IPS-18a (cell line): ENCODE results near the gene TGFB2.

ENCODE experiments used
- H3K27ac ChIP-seq: one replicate; pipeline ENCODE4 v1.5.1; 2013; ENCODE audit warnings: low read length
- H3K27me3 ChIP-seq: one replicate; pipeline ENCODE4 v1.6.1; 2013; ENCODE audit warnings: mild to moderate bottlenecking, low read length; ENCODE audit not compliant: control insufficient read depth, insufficient read depth
- H3K36me3 ChIP-seq: one replicate; pipeline ENCODE4 v1.6.1; 2013; ENCODE audit warnings: low read depth, low read length; ENCODE audit not compliant: control insufficient read depth
- H3K4me1 ChIP-seq: one replicate; pipeline ENCODE4 v1.6.1; 2013; ENCODE audit warnings: low read depth, low read length; ENCODE audit not compliant: control insufficient read depth
- H3K4me3 ChIP-seq: one replicate; pipeline ENCODE4 v1.5.1; 2013; ENCODE audit warnings: low read length
- H3K9ac ChIP-seq: one replicate; pipeline ENCODE4 v1.6.1; 2013; ENCODE audit warnings: mild to moderate bottlenecking, low read length, moderate library complexity
- H3K9me3 ChIP-seq: one replicate; pipeline ENCODE4 v1.6.1; 2013; ENCODE audit warnings: low read depth, low read length; ENCODE audit not compliant: control insufficient read depth

The TGFB2 gene

DNA sequence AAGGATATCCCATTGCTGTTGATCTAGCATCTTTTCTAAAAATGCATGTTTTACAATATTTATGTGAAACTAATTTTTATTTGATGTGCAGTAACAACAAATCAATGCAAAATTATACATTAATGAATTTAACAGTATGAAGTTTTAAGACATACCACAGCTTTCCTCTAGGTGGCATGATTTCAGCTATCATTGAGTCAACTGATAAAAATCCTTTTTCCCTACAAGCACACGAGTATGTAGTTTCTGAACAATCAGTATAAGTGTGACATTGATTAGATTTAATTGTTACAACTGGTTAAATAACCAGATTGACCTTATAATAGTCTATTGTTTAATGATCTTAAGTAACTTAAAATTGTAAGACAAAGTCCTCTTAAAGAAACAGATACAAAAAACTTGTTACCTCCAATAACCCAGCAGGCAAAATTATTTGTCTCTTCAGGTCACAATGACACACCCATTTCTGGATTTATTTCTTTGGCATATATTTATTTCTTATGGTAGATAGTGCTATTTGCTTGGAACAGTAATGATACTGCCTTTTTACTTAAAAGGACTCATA, 5.8 kb upstream of the TGFB2 start:
- Histone ChIP-seq H3K9ac (no peak overlapping the region), H3K36me3 (peaks cover 4% of the 10 kb centered on the region), H3K4me1 (peaks cover 10% of the 10 kb centered on the region), H3K27me3 (peaks cover 12% of the 10 kb centered on the region), H3K27ac (no peak overlapping the region), H3K4me3 (no peak overlapping the region), H3K9me3 (no peaks in the 10 kb centered on the region)

DNA sequence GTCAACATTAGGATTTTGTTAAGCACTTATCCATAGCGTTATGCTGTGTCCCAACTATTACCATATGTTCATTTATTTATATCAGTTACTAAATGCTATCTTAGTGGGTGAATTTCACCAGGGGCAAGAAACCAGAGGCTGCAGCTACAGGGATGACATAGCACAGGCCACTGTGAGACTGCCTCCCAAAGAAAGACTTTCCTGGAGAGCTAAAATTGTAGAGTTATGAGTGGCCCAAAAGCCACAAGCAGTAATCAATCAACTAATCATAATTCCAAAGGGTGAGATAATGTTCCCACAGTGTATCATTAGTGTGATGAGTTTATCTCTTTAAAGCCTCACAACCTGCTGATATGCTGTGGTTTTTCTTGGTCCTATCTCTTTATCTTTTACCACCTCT, 3.8 kb upstream of the TGFB2 start:
- Histone ChIP-seq H3K4me3 (no peak overlapping the region), H3K27ac (no peak overlapping the region), H3K9me3 (no peaks in the 10 kb centered on the region)

DNA sequence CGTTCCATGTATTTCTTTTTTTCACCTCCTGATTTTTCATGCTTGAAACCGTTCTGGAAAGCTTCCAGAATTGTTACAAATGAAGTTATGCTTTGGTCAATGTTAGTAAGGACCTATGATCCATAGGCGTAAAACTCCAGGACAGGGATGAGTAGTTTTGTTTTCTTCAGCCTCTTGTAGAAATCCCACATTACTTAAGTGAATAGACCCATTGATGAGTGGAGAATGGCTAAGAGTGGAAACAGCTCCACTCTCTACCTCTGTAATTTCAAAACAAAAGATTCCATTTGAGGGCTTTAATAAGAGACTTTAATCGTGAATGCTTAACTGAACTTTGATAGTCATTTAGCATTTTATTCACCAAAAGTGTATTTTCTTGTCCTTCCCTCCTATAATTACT, 3.0 kb upstream of the TGFB2 start:
- H3K27me3 ChIP-seq = peaks cover 38% of the 10 kb centered on the region
- no peak overlapping the region for H3K4me3 ChIP-seq
- H3K9me3 ChIP-seq = no peaks in the 10 kb centered on the region
- no peaks in the 10 kb centered on the region for H3K36me3 ChIP-seq
- no peak overlapping the region for H3K9ac ChIP-seq
- H3K27ac ChIP-seq = no peak overlapping the region
- peaks cover 10% of the 10 kb centered on the region for H3K4me1 ChIP-seq

More for the DNA sequence above, 3.8 kb upstream of the TGFB2 start:
- Histone ChIP-seq H3K27me3 (peaks cover 30% of the 10 kb centered on the region), H3K9ac (no peak overlapping the region), H3K4me1 (peaks cover 10% of the 10 kb centered on the region), H3K36me3 (no peaks in the 10 kb centered on the region)

DNA sequence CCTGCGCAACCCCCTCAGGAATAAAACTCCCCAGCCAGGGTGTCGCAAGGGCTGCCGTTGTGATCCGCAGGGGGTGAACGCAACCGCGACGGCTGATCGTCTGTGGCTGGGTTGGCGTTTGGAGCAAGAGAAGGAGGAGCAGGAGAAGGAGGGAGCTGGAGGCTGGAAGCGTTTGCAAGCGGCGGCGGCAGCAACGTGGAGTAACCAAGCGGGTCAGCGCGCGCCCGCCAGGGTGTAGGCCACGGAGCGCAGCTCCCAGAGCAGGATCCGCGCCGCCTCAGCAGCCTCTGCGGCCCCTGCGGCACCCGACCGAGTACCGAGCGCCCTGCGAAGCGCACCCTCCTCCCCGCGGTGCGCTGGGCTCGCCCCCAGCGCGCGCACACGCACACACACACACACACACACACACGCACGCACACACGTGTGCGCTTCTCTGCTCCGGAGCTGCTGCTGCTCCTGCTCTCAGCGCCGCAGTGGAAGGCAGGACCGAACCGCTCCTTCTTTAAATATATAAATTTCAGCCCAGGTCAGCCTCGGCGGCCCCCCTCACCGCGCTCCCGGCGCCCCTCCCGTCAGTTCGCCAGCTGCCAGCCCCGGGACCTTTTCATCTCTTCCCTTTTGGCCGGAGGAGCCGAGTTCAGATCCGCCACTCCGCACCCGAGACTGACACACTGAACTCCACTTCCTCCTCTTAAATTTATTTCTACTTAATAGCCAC, 696 bp downstream of the TGFB2 start:
- peak overlapping the region; percentile 78 for H3K4me3 ChIP-seq
- H3K9ac ChIP-seq = peak overlapping the region; percentile 48
- H3K27me3 ChIP-seq = peaks cover 51% of the 10 kb centered on the region
- peaks cover 2% of the 10 kb centered on the region for H3K4me1 ChIP-seq
- no peak overlapping the region for H3K27ac ChIP-seq
- H3K36me3 ChIP-seq = no peaks in the 10 kb centered on the region
- H3K9me3 ChIP-seq = no peaks in the 10 kb centered on the region

DNA sequence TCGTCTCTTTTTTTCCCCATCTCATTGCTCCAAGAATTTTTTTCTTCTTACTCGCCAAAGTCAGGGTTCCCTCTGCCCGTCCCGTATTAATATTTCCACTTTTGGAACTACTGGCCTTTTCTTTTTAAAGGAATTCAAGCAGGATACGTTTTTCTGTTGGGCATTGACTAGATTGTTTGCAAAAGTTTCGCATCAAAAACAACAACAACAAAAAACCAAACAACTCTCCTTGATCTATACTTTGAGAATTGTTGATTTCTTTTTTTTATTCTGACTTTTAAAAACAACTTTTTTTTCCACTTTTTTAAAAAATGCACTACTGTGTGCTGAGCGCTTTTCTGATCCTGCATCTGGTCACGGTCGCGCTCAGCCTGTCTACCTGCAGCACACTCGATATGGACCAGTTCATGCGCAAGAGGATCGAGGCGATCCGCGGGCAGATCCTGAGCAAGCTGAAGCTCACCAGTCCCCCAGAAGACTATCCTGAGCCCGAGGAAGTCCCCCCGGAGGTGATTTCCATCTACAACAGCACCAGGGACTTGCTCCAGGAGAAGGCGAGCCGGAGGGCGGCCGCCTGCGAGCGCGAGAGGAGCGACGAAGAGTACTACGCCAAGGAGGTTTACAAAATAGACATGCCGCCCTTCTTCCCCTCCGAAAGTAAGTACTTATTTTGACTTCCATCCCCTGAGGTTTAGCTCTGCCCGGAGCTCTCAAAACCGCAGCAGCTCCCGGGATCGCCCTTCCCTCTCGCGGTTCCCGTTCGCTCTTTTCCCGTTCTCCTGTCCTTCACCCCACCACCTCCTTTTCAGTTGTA, 1.5 kb downstream of the TGFB2 start:
- Histone ChIP-seq H3K27ac (no peak overlapping the region), H3K9ac (peak overlapping the region; percentile 48), H3K4me1 (peaks cover 2% of the 10 kb centered on the region), H3K4me3 (peak overlapping the region; percentile 78), H3K27me3 (peaks cover 51% of the 10 kb centered on the region), H3K9me3 (no peaks in the 10 kb centered on the region), H3K36me3 (no peaks in the 10 kb centered on the region)

DNA sequence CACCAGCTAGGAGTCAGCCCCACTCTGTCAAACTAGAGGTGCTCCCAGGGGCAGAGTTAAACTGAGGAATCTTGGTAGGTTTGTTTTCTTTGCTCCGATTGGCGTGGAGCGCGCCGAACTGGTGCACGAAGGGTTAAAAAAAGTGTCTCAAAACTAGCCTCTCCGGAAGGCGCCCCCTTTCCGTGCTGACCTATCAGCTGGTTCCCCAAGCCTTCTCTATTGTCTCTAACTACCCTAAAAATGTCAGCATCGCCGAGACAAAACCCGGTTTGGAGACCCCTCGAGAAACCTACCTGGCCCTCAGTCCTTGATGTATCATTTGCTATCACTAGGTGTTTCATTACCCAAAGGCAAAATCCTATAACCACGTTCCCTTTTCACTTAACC, 2.2 kb downstream of the TGFB2 start:
- Histone ChIP-seq H3K27ac (no peak overlapping the region), H3K9ac (peak overlapping the region; percentile 48), H3K36me3 (no peaks in the 10 kb centered on the region), H3K4me3 (peak overlapping the region; percentile 78), H3K9me3 (no peaks in the 10 kb centered on the region), H3K4me1 (peaks cover 2% of the 10 kb centered on the region), H3K27me3 (peaks cover 51% of the 10 kb centered on the region)

DNA sequence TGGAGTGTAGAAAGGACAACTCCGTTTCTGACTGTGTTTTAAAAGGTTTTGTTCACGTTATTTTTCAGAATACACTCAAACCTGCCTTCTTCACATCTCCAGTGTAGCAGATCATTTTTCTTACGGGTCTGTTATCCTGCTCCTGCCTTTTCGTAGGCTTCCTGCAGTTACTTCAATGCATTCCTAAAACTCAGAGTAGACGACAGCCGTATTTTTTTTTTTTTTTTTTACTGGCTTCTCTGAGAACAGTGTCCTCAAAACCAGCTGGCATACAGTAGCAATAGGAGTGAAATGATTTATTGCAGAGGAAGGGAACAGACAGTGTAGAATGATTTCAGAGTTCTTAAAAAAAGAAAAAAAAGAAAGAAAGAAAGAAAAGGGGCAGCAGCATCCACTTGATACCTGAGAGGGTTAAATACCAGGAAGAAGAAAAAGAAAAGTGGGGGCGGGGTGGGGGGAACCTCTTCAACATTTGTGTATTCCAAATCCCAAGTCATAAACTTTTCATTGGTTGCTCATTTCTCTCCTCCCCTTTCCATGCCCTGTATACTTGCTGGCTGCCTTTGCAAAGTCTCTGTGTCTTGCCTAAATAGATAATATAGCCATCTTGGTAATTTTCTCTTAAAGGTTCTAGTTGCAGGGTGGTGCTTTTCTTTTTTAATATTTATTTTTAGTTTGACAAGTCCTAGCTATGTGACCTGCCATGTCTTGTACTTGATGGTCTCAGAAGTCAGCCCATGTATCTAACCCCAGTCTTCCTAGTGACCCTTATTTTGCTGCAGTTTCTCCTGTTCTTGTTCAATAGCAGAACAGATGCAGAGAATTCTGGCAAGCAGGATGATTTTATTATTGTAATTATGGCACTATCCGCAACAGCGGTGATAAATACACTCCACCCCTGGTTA, 2.8 kb downstream of the TGFB2 start:
- Histone ChIP-seq H3K4me1 (peaks cover 2% of the 10 kb centered on the region), H3K9me3 (no peaks in the 10 kb centered on the region), H3K36me3 (no peaks in the 10 kb centered on the region), H3K27ac (no peak overlapping the region), H3K9ac (peak overlapping the region; percentile 16), H3K4me3 (peak overlapping the region; percentile 78), H3K27me3 (peaks cover 51% of the 10 kb centered on the region)

DNA sequence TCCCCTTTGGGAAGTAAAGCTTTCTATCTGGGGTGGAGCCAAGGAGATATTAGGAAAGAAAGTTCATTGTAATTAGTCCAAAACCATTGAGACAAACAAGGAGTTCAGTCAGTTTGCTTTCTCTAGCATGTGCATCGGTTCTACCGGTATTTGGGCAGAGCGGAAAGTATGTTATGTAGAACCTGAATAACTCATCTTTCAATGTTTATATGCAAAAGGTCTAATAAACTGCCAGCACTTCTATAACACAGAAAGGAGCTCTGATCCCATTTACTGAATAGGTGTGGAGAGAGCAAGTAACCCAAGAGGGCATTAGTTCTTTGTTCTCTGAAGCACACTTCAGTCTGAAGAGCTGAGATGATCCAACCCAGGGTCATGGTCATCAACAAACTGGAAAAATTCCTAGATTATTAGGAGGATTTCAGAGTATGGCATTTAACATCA, 3.5 kb downstream of the TGFB2 start:
- no peaks in the 10 kb centered on the region for H3K36me3 ChIP-seq
- no peak overlapping the region for H3K27ac ChIP-seq
- no peaks in the 10 kb centered on the region for H3K9me3 ChIP-seq
- H3K4me3 ChIP-seq = no peak overlapping the region
- peaks cover 46% of the 10 kb centered on the region for H3K27me3 ChIP-seq
- H3K4me1 ChIP-seq = peaks cover 2% of the 10 kb centered on the region
- no peak overlapping the region for H3K9ac ChIP-seq

DNA sequence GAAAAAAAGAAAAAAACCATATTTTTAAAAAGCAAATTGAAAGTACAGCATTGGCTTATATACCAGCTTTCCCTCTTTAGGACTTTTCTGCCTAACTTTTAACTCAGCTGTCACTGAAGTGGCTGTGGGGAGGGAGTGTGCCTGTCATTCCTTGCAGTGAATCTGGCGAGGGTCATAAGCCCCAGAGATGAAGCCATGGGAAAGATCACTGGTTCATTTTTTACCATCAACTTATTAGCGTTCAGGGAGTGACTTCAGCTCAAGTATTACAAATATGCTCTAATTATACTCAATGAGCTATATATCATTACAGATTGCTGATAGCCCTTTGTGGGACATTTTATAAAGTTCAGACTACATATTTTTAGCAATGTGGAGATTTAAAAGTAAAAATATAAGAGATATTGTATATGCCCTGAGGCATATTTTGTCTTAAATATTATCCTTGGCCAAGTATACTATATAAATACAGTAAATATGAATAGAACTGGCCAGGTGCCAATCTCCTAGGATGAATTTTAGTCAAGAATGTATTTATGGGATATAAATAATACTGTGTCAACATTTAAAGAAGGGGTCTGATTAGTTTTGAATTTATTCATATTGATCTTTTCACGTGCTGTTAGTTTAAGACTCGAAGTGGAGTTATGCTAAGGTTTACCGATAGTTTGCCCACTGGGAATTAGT, 4.4 kb downstream of the TGFB2 start:
- no peaks in the 10 kb centered on the region for H3K9me3 ChIP-seq
- H3K4me1 ChIP-seq = peaks cover 2% of the 10 kb centered on the region
- no peak overlapping the region for H3K4me3 ChIP-seq
- H3K36me3 ChIP-seq = no peaks in the 10 kb centered on the region
- peaks cover 37% of the 10 kb centered on the region for H3K27me3 ChIP-seq
- H3K9ac ChIP-seq = no peak overlapping the region
- no peak overlapping the region for H3K27ac ChIP-seq

DNA sequence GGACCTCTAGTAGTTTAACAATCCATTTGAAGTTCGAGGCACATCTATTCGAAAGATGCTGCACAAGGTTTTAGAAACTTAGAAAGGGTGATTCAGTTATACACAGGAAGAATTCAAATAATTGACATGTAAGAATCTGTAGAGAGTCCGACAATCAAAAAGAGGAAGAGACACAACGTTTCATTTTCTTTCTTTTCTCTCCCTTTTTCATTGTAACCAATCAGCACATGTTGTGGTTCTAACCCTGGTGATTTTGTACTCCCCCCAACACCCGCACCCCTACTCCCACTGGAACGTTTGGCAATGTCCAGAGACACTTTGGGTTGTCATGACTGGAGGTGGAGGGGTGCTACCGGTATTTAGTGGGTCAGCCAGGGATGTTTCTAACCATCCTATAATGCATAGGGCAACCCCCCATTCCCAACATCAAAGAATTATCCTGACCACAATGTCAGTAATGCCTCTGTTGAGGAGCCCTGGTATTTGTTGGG, 4.9 kb downstream of the TGFB2 start:
- H3K4me3 ChIP-seq = no peak overlapping the region
- no peak overlapping the region for H3K9ac ChIP-seq

More for the DNA sequence above, 4.9 kb downstream of the TGFB2 start:
- Histone ChIP-seq H3K9me3 (no peaks in the 10 kb centered on the region), H3K4me1 (peaks cover 2% of the 10 kb centered on the region), H3K36me3 (no peaks in the 10 kb centered on the region), H3K27ac (no peak overlapping the region), H3K27me3 (peaks cover 32% of the 10 kb centered on the region)
